DMS153 treated with DMSO at 0.1 percent for 48 hours (cell line): Measurements from ENCODE around the gene CYB561A3.
A peak's percentile ranks its signal among the peaks of the same experiment; 100 is the strongest.
"Not testable (repeated sequence)": the region's sequence is repeated elsewhere in the genome, so short reads cannot be mapped to it uniquely, and the experiment has no call there.

Source experiments
- DNase-seq: peaks from one replicate; lab custom pipeline; 2025; ENCODE audit not compliant: unreplicated experiment; lab: John Stamatoyannopoulos, UW

The CYB561A3 gene, protein sequence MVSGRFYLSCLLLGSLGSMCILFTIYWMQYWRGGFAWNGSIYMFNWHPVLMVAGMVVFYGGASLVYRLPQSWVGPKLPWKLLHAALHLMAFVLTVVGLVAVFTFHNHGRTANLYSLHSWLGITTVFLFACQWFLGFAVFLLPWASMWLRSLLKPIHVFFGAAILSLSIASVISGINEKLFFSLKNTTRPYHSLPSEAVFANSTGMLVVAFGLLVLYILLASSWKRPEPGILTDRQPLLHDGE

DNA sequence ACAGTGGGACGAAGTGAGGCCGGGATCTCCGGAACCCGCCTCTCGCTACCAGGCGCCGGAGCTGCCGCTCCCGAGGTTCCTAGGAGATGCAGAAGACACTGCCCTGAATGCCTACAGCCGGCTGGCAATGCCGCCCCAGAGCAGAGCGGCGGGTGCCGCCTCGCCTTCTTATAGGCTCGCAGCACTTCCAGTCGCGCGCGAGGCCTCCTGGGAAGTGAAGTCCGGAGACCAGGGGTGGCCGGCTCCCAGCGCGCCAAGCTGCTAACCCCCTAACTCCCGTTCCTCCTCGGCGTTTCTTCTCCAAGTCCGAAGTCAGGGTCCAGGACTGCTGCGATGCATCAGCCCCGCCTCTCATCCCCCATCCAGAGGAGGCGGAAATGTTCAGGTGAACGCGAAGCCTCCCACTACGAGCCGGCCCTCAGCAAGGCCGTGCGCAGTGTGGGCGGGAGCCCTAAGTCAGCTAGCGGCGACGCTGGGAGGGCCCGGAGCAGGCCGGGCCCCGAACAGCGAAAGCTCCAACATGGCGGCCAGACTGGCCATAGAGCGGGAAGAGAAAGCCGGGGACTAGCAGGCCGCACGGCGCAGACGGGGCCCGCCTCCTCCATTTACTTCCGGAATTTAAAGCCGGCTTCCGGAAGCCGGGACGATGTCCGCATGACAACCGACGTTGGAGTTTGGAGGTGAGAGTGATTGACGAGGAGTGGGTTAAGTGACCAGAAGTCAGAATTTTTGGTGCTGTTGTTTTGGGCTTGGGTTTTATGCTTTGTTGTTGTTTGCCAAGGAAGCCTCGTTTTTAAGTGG lies at the start of gene CYB561A3, which contains the start of gene TMEM138:
Gene CYB561A3, minus strand, starts transcription at position 142 of the 801 bp plus-strand sequence. CDS start 5,169 bp downstream, outside the sequence.
Gene TMEM138, plus strand, starts transcription at position 634 of the 801 bp plus-strand sequence. CDS start 2,017 bp downstream, outside the sequence.
- DNase-seq, result peak; percentile 91

DNA sequence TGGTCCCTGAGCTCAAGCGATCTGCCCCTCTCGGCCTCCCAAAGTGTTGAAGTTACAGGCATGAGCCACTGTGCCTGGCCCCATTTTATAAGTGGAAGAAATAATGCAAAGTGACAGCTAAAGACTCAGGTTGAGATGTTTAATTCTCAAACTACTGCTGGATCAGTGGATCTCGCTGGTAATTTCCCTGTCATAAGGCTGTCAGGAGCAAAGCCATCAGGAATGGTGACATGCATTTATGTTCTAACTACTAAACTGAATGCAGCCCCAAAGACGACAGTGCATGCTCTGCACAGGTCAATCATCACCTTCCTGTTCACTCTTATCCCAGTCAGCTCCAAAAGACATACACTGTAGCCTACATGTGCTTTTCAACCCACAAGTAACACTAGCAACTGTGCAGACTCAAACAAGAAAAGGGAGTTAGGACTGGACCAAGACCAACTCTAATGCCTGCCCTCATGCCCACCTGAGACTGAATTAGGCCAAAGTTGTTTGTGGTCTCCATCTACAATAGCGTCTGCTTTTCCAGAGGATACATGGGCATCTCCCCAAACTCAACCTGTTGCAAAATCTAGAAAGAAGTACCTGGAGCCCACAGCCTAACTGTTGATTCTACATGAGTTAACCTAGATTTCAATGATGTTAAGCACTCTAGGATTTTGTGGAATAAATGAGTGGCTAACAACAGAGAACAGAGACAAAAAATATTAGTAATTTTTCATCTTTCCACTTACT lies 45.5 kb upstream of the CYB561A3 start:
- no peak for DNase-seq

DNA sequence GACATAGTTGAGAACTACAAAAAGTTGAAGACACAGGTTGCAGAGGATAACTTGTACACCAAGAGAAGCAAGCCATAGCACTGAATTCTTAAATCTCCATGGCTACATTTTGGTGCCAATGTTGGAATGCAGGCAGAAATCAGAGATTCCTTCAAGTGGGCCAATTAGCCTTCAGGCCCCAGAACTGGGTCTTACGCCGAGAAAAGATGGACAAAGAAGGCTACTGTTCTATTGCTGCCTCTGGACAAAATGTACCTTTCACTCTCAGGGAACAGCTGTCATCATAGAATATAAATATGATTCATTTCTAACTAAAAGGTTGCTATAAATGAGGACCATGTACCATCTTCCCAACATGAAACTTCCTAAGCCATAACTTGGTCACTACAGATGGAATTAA lies 44.4 kb upstream of the CYB561A3 start:
- DNase-seq, result no peak

DNA sequence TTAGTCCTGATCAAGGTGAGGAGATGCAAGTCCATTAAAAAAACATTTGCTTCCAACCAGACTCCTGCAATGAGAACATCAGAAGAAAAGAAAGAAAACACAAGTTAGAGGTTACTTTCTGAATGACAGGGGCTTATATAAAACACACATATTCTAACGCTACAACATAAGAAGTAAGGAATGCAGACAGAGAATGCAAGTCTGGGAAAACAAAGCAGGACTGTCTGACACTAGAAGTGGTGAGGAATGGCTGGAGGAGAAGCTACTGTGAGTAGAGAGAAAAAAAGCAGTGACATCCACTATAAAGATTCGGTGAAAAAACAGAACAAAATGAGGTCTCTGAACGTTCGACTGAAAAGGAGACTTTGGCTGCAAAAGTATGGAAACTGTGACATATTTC lies 43.0 kb upstream of the CYB561A3 start:
- DNase-seq, result no peak

DNA sequence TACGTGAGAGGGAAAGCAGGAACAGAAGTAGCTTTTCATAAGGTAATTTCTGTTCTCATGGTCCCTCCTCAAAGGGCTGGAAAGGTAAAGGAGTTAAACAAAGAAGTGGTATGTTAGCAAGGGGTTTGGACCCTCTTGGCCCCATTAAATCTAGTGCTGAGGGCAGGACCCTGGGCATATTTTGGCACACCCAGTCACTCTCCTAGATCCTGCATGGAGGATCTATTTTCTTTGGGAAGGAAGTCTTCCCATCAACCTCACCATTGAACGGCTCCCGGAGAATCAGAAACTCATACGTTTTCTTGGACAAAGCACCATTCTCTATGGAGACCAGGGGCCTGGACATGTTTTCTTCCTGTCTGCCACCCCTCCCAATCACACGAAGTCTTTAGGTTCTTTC lies 42.4 kb upstream of the CYB561A3 start:
- DNase-seq, result no peak

DNA sequence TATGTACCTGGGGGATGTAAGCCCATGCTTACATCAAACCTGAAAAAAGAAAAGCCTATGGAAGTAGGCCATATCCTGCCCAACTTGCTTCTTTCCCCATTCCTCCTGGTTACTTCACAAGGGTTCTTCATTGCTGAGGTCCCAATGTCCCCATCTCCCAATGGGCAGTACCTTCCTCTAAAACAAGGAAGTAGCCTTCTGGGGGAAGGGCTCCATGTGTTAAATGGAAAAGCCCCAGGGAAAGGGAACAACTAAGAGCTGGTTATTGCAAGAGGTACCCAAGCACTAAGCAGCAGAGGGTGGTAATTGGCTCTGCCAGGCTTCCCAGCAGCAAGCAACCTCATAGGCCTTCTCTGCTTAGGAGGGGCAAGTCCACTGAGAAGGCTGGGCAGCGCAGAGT lies 42.0 kb upstream of the CYB561A3 start:
- DNase-seq, result no peak

DNA sequence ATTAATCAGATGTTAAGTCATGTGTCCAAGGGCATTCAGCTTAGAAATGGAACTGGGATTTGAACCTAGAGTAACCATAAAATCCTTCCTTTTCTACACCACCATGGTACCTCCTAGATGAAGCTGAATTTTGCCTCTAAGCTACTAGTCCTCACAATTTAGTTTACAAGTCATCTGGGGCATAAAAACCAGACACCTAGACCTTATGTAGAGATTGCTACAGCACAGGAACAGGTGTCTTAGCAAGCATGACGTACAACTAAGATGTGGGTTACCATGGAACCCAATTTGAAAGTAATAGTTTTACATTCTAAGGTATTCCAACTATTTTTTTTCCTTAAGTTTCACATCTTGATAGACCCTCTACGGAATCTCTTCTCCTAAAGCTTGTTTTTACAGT lies 39.9 kb upstream of the CYB561A3 start:
- no peak for DNase-seq

DNA sequence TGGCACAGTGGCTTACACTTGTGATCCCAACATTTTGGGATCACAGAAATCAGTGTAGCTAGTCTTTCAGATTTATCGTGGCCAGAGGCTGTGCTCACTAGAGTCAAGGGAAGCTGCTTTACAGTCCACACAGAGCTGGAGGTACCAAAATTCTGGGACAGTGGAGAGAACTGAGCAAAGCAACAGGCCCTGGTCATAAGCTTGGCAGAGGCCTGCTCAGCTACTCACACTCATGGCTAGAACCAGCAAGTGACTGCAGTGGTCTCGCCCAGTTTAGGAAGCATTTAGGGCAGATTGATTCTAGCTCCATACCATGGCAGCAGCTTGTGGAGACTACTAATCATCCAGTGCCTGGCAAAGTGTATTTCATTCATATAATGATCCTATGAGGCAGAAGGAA lies 39.5 kb upstream of the CYB561A3 start:
- no peak for DNase-seq

DNA sequence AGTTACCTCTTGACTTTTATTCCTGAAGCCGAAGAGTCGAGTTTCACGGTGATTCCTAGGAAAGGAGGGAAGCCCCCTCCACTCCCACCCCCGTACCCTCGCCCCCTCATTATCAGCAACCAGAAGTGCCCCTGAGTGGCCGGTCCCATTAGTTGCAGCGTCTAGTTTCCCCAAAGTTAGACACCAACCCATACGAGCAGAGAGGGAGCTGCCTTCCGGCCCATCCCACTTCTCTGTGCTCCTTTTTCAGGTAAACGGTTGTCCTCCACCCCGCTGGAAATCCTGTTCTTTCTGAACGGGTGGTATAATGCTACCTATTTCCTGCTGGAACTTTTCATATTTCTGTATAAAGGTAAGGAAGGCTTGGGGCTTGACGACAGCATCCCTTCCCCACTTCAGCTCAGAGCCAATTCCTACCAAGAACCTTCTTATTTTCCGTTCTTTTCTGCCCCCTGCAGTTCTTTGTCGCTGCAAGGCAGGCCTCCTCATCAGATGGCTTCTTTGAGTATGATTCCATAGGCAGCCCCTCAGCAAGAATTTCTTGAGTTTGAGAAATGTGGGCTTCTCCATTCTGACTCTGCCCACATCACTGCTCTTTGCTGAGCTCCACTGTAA lies 31.4 kb upstream of the CYB561A3 start:
- no peak for DNase-seq

DNA sequence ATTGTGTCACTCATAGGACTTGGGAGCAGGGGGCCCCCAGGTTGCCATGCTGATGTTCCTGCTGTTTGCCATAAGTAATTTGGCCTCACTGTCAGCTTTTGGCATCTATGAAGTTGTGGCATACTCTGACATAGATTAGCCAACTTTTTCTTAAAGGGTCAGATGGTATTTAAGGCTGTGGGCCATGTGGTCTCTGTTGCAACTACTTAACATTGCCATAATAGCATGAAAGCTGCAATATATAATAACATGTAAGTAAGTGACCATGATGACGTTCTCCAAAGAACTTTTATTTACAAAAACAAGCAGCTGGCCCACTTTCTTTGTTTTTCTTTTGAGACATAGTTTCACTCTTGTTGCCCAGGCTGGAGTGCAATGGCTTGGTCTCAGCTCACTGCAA lies 28.5 kb upstream of the CYB561A3 start:
- DNase-seq, result no peak

DNA sequence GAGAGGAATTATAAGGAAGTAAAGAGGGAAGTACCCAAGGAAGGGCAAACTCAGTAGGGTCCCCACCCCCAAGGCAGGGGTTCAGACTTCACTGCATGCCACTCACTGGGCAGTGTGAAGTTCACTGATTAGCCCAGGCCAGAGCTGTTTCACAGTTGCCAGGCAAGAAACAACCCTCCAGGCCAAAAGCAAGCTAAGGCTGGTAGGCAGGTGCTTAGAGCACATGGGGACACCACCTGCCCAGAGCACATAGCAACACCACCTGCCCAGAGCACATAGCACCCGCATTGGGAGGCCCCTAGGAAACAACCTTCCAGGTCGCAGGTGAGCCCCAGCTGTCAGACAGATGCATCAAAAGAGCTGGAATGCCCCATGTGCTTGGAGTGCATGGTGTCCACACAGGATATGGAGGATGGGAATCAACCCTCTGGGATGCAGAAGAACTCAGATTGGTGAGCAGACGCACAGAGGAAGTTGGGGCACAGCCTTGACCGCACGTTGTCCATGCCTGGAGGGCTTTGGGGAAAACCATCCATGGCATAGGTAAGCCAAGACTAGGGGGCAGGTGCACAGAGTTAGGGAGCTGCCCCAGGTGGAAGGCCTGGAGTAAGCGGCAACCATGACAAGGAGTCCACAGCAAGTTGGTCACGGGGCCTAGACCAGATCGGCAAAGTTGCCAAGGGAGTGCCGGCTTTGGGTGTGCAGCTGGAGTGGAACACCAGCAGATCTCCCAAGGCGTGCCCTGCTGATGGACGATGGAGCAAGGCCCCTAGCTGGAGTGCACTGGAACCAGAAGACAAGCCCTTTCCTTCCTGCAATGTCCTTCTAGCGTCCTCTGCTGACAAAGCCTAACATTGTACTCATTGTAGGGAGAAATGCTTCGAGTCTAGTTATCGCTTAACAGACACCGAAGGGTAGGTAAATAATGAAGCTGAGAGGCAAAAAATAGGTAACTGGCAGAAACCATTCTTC lies 22.9 kb upstream of the CYB561A3 start:
- DNase-seq, result no peak

DNA sequence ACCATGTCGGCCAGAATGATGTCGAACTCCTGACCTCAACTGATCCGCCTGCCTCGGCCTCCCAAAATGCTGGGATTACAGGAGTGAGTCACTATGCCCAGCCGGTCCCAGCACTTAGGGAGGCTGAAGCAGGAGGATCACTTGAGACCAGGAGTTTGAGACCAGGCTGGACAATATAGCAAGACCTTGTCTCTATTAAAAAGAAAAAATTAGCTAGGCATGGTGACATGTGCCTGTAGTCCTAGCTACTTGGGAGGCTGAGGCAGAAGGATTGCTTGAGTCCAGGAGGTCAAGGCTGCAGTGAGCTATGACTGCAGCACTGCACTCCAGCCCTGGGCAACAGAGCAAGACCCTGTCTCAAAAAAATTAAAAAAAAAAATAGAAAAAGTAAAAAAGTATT lies 22.2 kb upstream of the CYB561A3 start:
- DNase-seq, result not testable (repeated sequence)

DNA sequence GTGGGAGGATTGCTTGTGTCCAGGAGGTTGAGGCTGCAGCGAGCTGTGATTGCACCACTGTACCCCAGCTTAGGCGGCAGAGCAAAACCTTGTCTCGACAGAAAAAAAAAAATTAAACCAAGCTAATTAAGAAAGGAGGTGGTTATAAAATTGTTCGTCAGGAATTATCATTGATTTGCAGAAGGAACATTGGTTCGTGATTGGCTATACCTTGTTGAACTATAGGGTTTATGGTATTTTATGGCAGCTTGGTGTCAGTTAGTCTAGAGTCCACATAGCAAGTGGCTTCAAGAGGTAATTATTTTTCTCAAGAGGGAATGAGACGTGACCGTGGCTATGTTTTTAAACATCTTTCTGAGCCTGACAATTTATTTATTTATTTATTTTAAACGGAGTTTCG lies 19.2 kb upstream of the CYB561A3 start:
- no peak for DNase-seq

DNA sequence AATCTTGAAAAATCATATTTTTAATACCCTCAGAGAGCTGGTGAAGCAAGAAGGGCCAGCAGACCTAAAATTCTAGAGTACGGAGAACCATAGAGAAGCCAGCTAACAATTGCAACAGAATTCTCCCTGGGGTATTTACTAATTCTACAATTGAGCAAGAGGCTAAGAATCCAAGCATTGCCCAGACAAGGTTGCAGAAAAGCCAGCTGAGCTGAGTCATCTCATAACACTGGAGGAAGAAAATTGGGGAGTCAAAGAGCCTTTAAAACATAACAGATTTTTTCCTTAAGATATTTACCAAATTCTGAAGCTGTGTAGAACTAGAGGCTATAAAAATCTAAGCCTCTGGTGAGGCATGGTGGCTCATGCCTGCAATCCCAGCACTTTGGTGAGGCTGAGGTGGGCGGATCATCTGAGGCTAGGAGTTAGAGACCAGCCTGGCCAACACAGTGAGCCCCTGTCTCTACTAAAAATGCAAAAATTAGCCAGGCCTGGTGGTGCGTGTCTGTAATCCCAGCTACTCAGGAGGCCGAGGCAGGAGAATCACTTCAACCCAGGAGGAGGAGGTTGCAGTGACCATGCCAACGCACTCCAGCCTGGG lies 17.1 kb upstream of the CYB561A3 start:
- no peak for DNase-seq

DNA sequence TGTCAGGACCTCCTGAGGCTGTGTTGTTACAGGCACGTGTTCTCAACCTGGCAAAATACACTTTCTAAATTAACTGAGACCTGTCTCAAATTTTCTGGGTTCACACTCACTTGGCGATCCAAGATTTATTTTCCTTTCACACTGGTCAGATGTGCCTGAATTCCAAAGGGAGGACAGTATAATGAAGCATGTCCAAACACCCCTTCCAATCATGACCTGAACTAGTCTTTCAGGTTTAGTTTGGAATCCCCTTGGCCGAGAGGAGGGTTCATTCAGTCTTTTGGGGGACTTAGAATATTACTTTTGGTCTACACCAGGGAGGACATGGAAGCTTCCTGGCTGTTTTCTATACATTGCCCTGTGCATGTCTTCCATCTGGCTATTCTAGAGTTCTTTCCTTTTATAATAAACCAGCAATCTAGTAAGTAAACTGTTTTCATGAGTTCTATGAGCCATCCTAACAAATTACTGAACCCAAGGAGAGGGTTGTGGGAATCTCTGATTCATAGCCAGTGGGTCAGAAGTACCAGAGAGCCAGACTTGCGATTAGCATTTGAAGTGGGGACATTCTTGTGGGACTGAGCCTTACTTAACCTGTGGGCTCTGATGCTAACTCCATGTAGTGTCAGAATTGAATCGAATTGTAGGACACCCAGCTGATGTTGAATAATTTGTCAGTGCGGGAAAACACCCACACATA lies 15.9 kb upstream of the CYB561A3 start:
- no peak for DNase-seq

DNA sequence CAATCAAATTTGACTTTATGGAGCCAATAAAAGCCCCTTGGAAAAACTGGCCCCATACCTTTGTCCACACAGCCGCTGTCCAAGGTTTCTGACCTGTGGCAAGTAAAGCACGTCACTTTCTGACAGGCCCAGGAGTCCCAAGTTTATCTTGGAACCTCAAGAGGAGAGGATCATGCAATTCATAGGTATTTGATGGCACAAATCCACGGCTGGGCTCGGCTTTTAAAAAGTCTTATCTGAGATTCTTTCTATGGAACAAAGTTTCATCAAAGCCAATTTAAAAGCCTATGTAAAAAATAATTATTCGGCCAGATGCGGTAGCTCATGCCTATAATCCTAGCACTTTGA lies 14.1 kb upstream of the CYB561A3 start:
- no peak for DNase-seq

DNA sequence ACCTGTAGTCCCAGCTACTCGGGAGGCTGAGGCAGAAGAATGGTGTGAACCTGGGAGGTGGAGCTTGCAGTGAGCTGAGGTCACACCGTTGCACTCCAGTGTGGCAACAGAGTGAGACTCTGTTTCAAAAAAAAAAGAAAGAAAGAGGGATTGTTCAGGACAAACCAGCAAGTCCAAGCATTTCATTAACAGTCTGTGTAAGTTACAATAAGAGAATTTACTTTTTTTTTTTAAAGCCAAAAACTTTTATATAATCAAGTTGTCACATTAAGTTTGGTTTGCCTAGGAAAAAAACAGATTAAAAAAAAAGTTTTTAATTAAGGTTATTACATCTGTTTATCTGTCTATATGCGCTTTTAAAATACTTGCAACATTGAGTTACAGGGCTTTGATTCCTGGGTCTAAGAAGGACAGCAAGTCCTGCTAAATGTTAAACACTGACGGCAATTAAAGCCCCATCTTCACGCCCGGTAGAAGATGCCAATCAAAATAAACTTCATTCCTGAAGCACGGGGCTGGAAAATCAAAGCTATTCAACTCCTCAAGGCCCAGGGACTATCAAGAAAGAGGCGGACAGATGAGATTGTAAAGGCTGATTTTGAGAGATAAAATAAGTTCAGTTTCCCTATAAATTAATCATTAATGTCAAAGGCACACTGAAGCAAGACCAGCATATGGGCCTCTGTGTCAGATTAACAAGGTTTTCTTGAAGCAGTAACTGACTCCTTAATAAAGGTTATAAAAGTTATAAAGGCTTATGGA lies 11.2 kb upstream of the CYB561A3 start:
- DNase-seq, result no peak

DNA sequence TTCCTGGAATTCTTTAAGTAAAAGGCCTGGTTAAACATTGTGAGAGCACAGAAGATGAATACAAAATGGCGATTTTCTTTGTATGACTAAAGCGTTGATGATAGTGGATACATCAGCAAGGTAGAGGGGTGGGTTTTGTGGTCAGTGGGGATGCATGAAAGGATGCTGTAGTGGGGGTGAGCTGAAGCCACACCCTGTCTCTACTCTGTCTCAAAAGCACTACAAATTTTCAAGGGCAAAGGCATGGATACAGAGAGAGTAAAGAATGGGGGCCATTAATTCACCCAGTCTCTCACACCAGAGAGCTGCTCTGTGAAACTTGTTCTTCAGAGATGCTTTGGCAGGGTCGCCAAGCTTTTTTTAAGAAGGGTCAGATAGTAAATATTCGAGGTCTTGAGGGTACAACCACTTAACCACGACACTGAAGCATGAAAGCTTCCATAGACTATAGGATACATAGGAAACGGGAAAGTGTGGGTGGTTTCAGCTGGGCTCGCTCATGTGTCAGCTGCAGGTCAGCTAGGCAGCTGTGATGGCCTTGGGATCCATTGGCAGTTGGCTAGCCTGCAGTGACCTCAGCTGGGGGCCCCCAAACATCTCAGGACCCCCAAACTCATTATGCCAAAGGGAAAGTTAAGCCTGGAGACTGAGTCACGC lies 8.8 kb upstream of the CYB561A3 start:
- DNase-seq, result no peak
